Limb (tissue), 2 donors: ENCODE measurements around the gene ACTN3.
"Not testable (repeated sequence)": the region's sequence is repeated elsewhere in the genome, so short reads cannot be mapped to it uniquely, and the experiment has no call there.

Source experiments
- DNase-seq, 2 donors: peaks; one replicate each; pipeline ENCODE4 v3.0.0-alpha.2; 2016; ENCODE audit errors: extremely low spot score in 2 of 2

ACTN3 gene

GRCh38 chr11:66595245-66595904, 48.7 kb downstream of the ACTN3 start:
- DNase-seq = peak in 1 of 2 donors; percentile 52

DNA sequence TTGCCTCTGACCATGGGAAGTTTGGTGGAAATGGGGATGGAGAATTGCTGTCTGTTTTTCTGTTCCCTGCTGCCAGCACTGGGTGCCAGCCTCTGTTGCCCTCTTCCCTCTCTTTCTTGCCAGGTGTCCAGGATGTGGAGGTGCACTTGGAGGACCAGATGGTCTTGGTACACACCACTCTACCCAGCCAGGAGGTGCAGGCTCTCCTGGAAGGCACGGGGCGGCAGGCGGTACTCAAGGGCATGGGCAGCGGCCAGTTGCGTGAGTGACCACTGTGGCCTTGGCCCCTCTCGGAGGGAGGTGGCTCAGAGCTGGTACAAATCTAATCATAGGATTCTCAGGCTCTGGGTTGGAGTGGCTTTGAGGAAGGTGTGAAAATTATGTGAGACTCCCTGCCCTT, 52.3 kb downstream of the ACTN3 start:
- no peak for DNase-seq

DNA sequence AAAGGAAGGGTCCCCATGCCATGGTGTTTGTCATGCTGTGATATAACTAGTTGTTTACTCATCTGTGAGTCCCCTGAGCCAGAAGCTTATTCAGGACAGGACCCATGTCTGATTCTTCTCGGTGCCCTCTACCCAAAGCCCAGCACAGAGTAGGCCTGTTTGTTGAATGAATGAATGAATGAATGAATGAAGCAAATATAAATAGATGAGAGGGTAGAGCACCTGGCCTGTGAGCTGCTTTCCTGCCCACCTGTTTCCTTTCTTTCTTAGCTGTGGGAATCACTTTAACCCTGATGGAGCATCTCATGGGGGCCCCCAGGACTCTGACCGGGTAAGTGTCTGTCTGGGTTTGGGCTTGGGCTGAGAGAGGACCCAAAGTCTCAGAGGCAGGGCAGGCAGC, 53.5 kb downstream of the ACTN3 start:
- no peak for DNase-seq

DNA sequence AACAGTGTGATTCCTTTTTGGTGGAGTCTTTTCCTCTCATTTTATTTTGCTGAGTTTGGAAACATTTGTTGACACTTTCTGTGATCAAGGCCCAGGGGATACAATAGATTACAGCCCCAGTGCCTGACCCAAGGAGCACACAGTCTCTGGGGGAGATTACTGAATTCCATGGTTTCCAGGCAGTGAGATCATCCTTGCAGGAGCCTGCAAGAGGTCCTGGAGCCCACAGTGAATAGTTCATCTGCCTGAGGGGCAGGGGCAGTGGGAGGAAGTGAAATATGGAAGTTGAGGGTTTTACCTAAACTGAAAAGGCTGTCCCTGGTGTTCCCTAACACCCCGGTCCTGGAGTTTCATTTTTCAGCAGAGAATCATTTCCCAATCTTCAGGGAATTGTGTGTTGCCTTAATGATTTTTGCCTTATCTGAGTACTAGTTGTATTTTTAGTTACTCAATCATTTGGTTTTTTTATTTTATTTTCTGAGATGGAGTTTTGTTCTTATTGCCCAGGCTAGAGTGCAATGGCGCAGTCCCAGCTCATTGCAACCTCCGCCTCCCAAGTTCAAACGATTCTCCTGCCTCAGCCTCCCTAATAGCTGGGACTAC, 54.0 kb downstream of the ACTN3 start:
- DNase-seq = no peak

DNA sequence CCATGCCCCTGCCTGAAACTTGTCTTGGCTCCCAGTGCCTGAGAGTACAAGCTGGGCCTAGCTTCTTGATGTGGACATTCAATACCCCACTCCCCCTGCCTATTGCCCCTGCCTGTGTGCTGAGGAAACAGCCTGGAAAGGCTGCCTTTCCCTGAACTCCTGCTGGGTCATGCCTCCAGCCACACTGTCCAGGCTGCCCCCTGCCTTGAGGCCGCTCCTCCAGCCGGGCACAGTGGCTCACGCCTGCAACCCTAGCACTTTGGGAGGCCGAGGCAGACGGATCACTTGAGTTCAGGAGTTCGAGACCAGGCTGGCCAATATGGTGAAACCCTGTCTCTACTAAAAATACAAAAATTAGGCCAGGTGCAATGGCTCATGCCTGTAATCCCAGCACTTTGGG, 56.4 kb downstream of the ACTN3 start:
- DNase-seq = no peak

GRCh38 chr11:66604155-66604554, 57.5 kb downstream of the ACTN3 start:
- no peak for DNase-seq

- DNase-seq = not testable (repeated sequence)
These were observed 59.9 kb downstream of the ACTN3 start for GRCh38 chr11:66606608-66607007.

DNA sequence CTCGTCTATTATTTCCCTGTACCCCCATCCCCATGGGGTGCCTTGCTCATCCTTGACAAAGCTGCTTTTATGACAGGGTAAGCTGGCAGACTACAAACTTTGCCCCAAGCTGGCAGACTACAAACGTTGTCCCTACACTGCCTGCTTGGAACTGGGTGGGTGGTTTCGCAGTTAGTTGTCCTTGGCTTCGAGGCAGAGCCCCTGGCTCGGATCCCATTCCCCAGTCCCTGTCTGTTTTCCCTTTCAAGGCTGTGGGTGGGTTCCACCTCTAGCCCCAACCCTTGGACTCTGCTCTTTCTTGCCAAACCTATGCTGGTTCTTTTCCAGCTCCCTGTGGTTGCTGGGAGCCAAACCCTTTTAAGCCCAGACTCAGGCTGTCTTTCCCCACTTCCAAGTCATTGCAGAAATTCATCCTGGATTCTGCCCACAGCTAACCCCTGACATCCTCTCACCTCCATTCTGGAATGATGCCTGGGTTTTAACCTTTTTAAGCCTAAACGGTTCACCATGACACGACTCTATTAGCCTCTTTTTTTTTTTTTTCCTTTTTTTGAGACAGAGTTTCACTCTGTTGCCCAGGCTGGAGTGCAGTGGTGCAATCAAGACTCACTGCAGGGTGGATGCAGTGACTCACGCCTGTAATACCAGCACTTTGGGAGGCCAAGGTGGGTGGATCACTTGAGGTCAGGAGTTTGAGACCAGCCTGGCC, 60.6 kb downstream of the ACTN3 start:
- DNase-seq = peak; percentile 34 to 76

DNA sequence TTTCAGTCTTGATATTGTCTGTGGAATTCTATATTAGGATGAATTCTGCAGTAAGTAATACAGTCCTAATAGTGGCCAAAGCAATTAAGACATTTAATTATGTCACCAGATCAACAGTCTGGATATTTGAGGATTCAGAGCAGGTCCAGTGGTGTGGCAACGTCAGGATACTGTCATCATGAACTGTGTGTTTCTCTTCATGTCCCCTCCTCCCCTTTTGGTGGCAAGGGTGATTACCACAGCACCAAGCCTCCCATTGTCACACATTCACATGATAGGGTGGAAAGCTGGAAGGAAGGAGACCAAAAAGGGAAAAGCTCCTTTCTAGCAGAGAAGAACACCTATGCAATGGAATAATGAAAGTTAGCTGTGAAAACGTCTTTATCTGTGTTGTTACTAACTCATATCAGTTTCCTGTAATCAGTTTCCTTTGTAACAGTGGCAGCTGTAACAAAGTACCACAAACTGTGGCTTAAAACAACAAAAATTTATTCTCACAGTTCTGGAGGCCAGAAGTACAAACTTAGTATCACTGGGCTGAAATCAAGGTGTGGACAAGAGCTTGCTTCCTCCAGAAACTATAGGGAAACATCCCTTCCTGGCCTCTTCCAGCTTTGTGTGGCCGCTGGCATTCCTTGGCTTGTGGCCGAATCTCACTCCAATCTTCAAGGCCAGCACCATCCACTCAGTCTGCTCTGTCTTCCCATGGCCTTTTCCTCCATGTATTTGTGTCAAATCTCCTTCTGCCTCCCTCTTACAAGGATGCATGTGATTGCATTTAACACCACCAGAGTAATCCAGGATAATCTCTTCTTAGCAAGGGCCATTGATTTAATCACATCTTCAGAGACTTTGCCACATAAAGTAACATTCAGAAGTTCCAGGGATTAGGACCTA, 63.3 kb downstream of the ACTN3 start:
- no peak for DNase-seq

GRCh38 chr11:66612458-66612857, 65.8 kb downstream of the ACTN3 start:
- no peak for DNase-seq
